ENCODE measurements around the gene CEP85. TPM values are rescaled to one million over a fixed set of nuclear protein-coding genes. Genes with fewer than 3 reads are reported as not detected.
"Not testable (repeated sequence)": the region's sequence is repeated elsewhere in the genome, so short reads cannot be mapped to it uniquely, and the experiment has no call there.

Gene CEP85
- total RNA-seq, 1 donor from 2014 or later, result 10.2 TPM

DNA sequence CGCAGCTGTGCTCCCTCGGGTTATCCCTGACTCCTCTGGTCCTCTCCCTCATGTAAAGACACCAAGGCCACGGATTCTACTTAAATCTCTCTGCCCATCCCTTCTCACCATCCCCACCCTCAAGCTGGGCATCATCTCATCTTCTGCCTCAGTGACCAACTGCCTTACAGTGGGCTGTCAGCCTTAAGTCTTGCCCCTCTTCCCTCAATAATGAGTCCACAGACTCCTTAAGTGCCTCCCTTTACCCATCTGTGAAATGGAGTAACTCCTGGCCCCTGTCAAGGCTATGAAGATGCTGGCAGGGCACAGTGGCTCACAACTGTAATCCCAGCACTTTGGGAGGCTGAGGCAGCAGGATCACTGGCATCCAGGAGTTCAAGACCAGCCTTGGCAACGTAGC, 57.9 kb downstream of the CEP85 start:
- H3K27me3 ChIP-seq (ENCODE audit: low read depth), result no peaks in the 10 kb centered on the region
- peaks cover 51% of the 10 kb centered on the region for H3K4me1 ChIP-seq
- no peak for ATAC-seq
- intact Hi-C loops (cut with DNase I), result no loop called here
- no peak for DNase-seq
- peak overlapping the region; percentile 6 for H3K27ac ChIP-seq
- TF ChIP-seq, protein P1, sequence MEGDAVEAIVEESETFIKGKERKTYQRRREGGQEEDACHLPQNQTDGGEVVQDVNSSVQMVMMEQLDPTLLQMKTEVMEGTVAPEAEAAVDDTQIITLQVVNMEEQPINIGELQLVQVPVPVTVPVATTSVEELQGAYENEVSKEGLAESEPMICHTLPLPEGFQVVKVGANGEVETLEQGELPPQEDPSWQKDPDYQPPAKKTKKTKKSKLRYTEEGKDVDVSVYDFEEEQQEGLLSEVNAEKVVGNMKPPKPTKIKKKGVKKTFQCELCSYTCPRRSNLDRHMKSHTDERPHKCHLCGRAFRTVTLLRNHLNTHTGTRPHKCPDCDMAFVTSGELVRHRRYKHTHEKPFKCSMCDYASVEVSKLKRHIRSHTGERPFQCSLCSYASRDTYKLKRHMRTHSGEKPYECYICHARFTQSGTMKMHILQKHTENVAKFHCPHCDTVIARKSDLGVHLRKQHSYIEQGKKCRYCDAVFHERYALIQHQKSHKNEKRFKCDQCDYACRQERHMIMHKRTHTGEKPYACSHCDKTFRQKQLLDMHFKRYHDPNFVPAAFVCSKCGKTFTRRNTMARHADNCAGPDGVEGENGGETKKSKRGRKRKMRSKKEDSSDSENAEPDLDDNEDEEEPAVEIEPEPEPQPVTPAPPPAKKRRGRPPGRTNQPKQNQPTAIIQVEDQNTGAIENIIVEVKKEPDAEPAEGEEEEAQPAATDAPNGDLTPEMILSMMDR (IDR thresholded peaks at IDR 0.05), result no peak
- no peaks in the 10 kb centered on the region for H3K9me3 ChIP-seq
- peaks cover 12% of the 10 kb centered on the region for H3K36me3 ChIP-seq
- H3K4me3 ChIP-seq, result no peak overlapping the region

DNA sequence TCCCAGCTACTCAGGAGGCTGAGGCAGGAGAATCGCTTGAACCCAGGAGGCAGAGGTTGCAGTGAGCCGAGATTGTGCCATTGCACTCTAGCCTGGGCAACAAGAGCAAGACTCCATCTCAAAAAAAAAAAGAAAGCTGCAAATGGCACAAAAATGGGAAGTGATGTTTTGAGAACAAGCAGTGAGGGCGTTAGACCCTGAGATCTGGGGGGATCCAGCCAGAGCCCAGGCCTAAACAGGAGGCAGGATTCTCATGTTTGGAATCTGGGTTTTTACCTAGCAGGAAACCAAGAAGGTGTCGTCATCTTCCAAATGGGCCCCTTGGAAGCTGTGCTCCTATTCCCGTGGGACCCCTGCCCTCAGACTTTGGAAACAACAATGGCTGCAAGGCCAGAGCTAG, 58.7 kb downstream of the CEP85 start:
- ATAC-seq; intact Hi-C loops (cut with DNase I): not testable (repeated sequence)

GRCh38 chr1:26293911-26294463, 60.0 kb downstream of the CEP85 start:
- Histone ChIP-seq H3K4me1 (peaks cover 34% of the 10 kb centered on the region), H3K4me3 (no peak overlapping the region), H3K27ac (no peak overlapping the region), H3K9me3 (no peaks in the 10 kb centered on the region), H3K36me3 (peaks cover 14% of the 10 kb centered on the region), H3K27me3 (ENCODE audit: low read depth) (no peaks in the 10 kb centered on the region)
- ATAC-seq (no peak), DNase-seq (no peak)
- intact Hi-C loops (cut with DNase I), result no loop called here
- TF ChIP-seq, protein P1 (IDR thresholded peaks at IDR 0.05), result no peak

More for the DNA sequence above, 58.7 kb downstream of the CEP85 start:
- Histone ChIP-seq H3K4me1 (peaks cover 43% of the 10 kb centered on the region), H3K36me3 (peaks cover 14% of the 10 kb centered on the region)
- H3K27ac ChIP-seq; DNase-seq; H3K4me3 ChIP-seq; H3K9me3 ChIP-seq; H3K27me3 ChIP-seq (ENCODE audit: low read depth): not testable (repeated sequence)

DNA sequence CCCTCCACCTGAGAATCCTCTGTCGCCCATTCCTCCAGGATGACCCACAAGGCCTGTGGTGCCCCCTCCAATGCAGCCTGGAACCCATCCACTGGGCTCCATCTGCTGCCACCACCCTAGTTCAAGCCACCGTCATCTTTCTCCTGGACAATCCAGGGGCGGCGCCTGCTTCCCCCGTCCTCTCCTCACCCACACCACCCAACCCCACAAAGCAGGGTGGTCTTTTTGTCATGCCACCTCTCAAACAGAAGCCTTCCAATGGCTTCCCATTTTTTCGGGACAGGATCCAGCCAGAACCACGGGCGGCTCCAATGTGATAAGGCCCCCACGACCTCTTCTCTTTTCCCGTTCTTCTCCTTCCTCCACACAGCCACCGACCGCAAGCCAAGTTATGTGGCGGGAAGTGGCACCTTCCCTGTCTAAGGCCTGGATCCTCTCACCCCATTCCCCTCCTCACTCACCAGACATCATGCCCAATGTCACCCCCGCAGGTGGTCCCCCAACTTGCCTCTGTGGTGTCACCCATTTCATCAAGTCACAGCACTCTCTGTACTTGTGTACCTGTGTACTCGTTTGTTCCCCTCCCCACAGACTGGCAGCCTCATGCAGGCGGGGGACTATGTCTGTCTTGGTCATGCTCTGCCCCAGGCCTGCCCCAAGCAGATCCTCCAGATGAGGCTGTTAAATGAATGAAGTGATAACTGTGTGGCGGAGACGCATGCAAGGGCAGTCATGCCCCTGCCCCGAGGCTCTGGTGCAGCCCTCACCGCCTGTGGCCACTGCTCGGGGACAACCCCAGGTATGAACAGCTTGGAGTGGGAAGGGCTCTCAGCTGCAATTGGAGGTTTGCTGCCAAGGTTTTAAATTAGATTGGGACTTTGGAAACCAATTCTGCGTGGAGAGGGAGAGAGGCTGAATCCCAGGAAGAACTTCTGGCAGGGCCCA, 61.5 kb downstream of the CEP85 start:
- no peaks in the 10 kb centered on the region for H3K9me3 ChIP-seq
- peaks cover 19% of the 10 kb centered on the region for H3K4me1 ChIP-seq
- TF ChIP-seq, protein P1 (IDR thresholded peaks at IDR 0.05), result no peak
- no peaks in the 10 kb centered on the region for H3K27me3 ChIP-seq (ENCODE audit: low read depth)
- intact Hi-C loops (cut with DNase I), result no loop called here
- H3K4me3 ChIP-seq, result no peak overlapping the region
- H3K27ac ChIP-seq, result no peak overlapping the region
- H3K36me3 ChIP-seq, result peaks cover 14% of the 10 kb centered on the region
- DNase-seq, result no peak
- ATAC-seq, result no peak

GRCh38 chr1:26296340-26297056, 62.5 kb downstream of the CEP85 start:
- no peak for DNase-seq

More at GRCh38 chr1:26296340-26297056, 62.5 kb downstream of the CEP85 start:
- Histone ChIP-seq H3K4me1 (peaks cover 9% of the 10 kb centered on the region), H3K27ac (no peak overlapping the region), H3K9me3 (no peaks in the 10 kb centered on the region), H3K4me3 (no peak overlapping the region), H3K36me3 (peaks cover 14% of the 10 kb centered on the region), H3K27me3 (ENCODE audit: low read depth) (no peaks in the 10 kb centered on the region)
- intact Hi-C loops (cut with DNase I), result no loop called here
- no peak for ATAC-seq
- TF ChIP-seq, protein P1 (IDR thresholded peaks at IDR 0.05), result no peak

All from lower lobe of right lung (tissue), 2 donors.